Esophagus (tissue), 2 donors: ENCODE measurements around the gene LUC7L. TPM values are rescaled to one million over a fixed set of nuclear protein-coding genes. Genes with fewer than 3 reads are reported as not detected.

ENCODE experiments used
- H3K27ac ChIP-seq, 2 donors: one replicate each; pipeline ENCODE4 v1.5.1; 2013; ENCODE audit warnings: low read depth in 2 of 2, mild to moderate bottlenecking in 2 of 2, inconsistent platforms in 1 of 2, low read length in 1 of 2, moderate library complexity in 1 of 2
- H3K27me3 ChIP-seq, 2 donors: one replicate each; pipeline ENCODE4 v1.6.1; 2013; ENCODE audit warnings: low read length in 2 of 2, control low read depth in 1 of 2, mild to moderate bottlenecking in 1 of 2; ENCODE audit not compliant: insufficient read depth in 2 of 2, control insufficient read depth in 1 of 2
- H3K36me3 ChIP-seq, 2 donors: one replicate each; pipeline ENCODE4 v1.6.1; 2013; ENCODE audit warnings: low read length in 1 of 2; ENCODE audit not compliant: control insufficient read depth in 2 of 2, insufficient read depth in 2 of 2
- H3K4me1 ChIP-seq, 2 donors: one replicate each; pipeline ENCODE4 v1.6.1; 2013; ENCODE audit warnings: low read length in 1 of 2; ENCODE audit not compliant: control insufficient read depth in 2 of 2, insufficient read depth in 2 of 2
- H3K4me3 ChIP-seq, 2 donors: one replicate each; pipeline ENCODE4 v1.5.1; 2013; ENCODE audit warnings: low read length in 2 of 2, mild to moderate bottlenecking in 2 of 2, low read depth in 1 of 2, moderate library complexity in 1 of 2
- H3K9me3 ChIP-seq, 2 donors: one replicate each; pipeline ENCODE4 v1.6.1; 2013; ENCODE audit warnings: mild to moderate bottlenecking in 2 of 2, low read depth in 1 of 2, low read length in 1 of 2, moderate library complexity in 1 of 2; ENCODE audit not compliant: control insufficient read depth in 2 of 2, insufficient read depth in 1 of 2
- WGBS, 2 donors: extraction: QIAGEN DNeasy Blood & Tissue Kit; methylation state at CpG; one replicate each; pipeline ENCODE4 v1.1.7; 2013; 5-methylcytosine and 5-hydroxymethylcytosine counted together
- polyA plus RNA-seq, 2 donors: library from polyadenylated mRNA; stranded (reverse); fragments of 200-250 nt; gene quantifications; one replicate each; pipeline ENCODE4 v1.2.3, GENCODE V29; 2013
- donor health status: healthy with polysubstance abuse.
- donor health status: Bipolar disorder and iron deficiency.

LUC7L gene
- polyA plus RNA-seq, 2 donors, result 37.0 to 102 TPM

- H3K9me3 ChIP-seq, result no peaks in the 10 kb centered on the region
- WGBS, 2 donors, result 67 to 71% methylated on average over 10 of the region's 10 CpGs
- peaks cover 0 to 2% of the 10 kb centered on the region in 2 donors for H3K4me1 ChIP-seq
- no peak overlapping the region for H3K27ac ChIP-seq
- H3K27me3 ChIP-seq, result no peaks in the 10 kb centered on the region
- H3K36me3 ChIP-seq, result no peaks in the 10 kb centered on the region
- H3K4me3 ChIP-seq, result no peak overlapping the region
Measured at GRCh38 chr16:140175-140857, 88.9 kb downstream of the LUC7L start.

Other genes starting within 250 kb of the LUC7L start
- gene POLR3K, start 175.8 kb downstream of the LUC7L start, polyA plus RNA-seq, result 10 to 100 TPM in 1 of 2 donors, 1 to 10 TPM in 1; 4.3 to 11.4 TPM
- gene SNRNP25, start 175.6 kb downstream of the LUC7L start, polyA plus RNA-seq, result 10 to 100 TPM; 18.1 to 25.6 TPM
- 10 to 100 TPM; 36.6 to 56.0 TPM for gene RHBDF1, start 156.8 kb downstream of the LUC7L start, polyA plus RNA-seq
- 10 to 100 TPM; 42.3 to 45.3 TPM for gene MPG, start 151.2 kb downstream of the LUC7L start, polyA plus RNA-seq
- 10 to 100 TPM in 1 of 2 donors, 1 to 10 TPM in 1; 9.6 to 14.0 TPM for gene NPRL3, start 90.8 kb downstream of the LUC7L start, polyA plus RNA-seq
- gene HBZ, start 76.8 kb downstream of the LUC7L start, polyA plus RNA-seq, result not detected
- gene HBM, start 63.5 kb downstream of the LUC7L start, polyA plus RNA-seq, result not detected
- 1 to 10 TPM in 1 of 2 donors, under 1 TPM in 1; 0.49 to 1.4 TPM for gene HBA2, start 56.6 kb downstream of the LUC7L start, polyA plus RNA-seq
- gene HBA1, start 52.8 kb downstream of the LUC7L start, polyA plus RNA-seq, result under 1 TPM; 0.47 to 0.55 TPM
- not detected for gene HBQ1, start 49.0 kb downstream of the LUC7L start, polyA plus RNA-seq
- gene FAM234A, start 5.4 kb upstream of the LUC7L start, polyA plus RNA-seq, result 10 to 100 TPM; 35.9 to 39.6 TPM
- gene RGS11, start 46.5 kb upstream of the LUC7L start, polyA plus RNA-seq, result 1 to 10 TPM; 6.3 to 7.9 TPM
- gene ARHGDIG, start 51.1 kb upstream of the LUC7L start, polyA plus RNA-seq, result under 1 TPM; 0.24 to 0.33 TPM
- under 1 TPM; 0.27 to 0.53 TPM for gene PDIA2, start 53.7 kb upstream of the LUC7L start, polyA plus RNA-seq
- 10 to 100 TPM; 11.9 to 16.7 TPM for gene AXIN1, start 123.3 kb upstream of the LUC7L start, polyA plus RNA-seq
- gene MRPL28, start 141.1 kb upstream of the LUC7L start, polyA plus RNA-seq, result 10 to 100 TPM; 54.5 to 75.9 TPM
- gene PGAP6, start 152.5 kb upstream of the LUC7L start, polyA plus RNA-seq, result 10 to 100 TPM; 30.3 to 44.3 TPM
- 10 to 100 TPM; 40.3 to 41.9 TPM for gene NME4, start 167.8 kb upstream of the LUC7L start, polyA plus RNA-seq
- 10 to 100 TPM; 15.0 to 24.2 TPM for gene DECR2, start 172.4 kb upstream of the LUC7L start, polyA plus RNA-seq
- 10 to 100 TPM in 1 of 2 donors, 1 to 10 TPM in 1; 9.1 to 10.6 TPM for gene RAB11FIP3, start 196.2 kb upstream of the LUC7L start, polyA plus RNA-seq